Measurements from ENCODE around the gene MYO3B.

Gene MYO3B

DNA sequence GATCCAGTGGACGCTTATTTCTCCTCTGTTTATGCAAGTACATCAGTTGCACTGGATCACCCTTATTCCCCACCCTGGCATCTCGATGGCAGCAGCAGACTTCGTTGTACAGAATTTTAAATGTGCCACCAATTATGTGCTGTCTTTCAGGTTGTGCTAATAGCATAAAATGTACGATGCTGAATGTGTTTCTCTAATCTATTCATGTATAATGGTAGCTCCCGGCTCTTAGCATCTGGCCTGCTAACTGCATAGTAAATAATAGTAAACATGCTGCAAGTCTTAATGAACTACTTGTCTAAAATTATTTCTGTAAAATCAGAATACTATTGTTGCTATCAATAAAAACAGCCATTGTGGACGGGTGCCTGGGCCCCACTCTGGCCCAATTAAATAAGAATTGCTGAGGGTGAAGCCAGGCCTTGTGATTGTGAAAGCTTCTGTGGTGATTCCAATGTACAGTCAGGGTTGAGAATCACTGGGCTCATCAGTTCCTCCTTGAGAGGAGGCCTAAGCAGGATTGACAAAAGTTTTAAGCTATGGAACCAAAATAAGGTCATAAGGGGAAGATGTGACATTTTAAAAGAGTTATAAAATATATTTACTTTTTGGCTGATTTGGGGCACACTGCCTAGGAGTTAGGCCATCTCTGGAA is 14.4 kb upstream of the MYO3B start:
- peaks cover 2% of the 10 kb centered on the region for H3K4me1 ChIP-seq (ENCODE audit: control insufficient read depth, insufficient read depth, low read depth, low read length)
- H3K27ac ChIP-seq (ENCODE audit: low read length, poor library complexity, severe bottlenecking): no peak overlapping the region
- H4K8ac ChIP-seq (ENCODE audit: low read length): no peak overlapping the region
- no peak overlapping the region for H2BK12ac ChIP-seq (ENCODE audit: low read length in 2 of 2)
- H2BK15ac ChIP-seq (ENCODE audit: low read depth, poor library complexity, severe bottlenecking): no peak overlapping the region
- no peaks in the 10 kb centered on the region for H3K79me1 ChIP-seq (replicated peaks; ENCODE audit: low read length, poor library complexity, severe bottlenecking)
- H3K9ac ChIP-seq (ENCODE audit: low read length): no peak overlapping the region
- H2BK5ac ChIP-seq (ENCODE audit: low read depth, low read length, poor library complexity, severe bottlenecking): no peak overlapping the region
- H3K4me2 ChIP-seq (ENCODE audit: low read length, poor library complexity, severe bottlenecking): no peak overlapping the region
- no peaks in the 10 kb centered on the region for H3K9me3 ChIP-seq (ENCODE audit: control insufficient read depth, low read length)
- no peaks in the 10 kb centered on the region for H3K27me3 ChIP-seq (ENCODE audit: control insufficient read depth in 1 of 2, insufficient read depth in 1 of 2, low read length in 2 of 2)
- H3K18ac ChIP-seq (ENCODE audit: low read depth in 1 of 2, low read length in 2 of 2): no peak overlapping the region
- H3K4ac ChIP-seq (ENCODE audit: low read depth in 1 of 2, low read length in 2 of 2): no peak overlapping the region
- DNase-seq: no peak
- H3K23ac ChIP-seq (ENCODE audit: low read length in 2 of 2): no peak overlapping the region
- no peak overlapping the region for H3K14ac ChIP-seq (ENCODE audit: low read length in 2 of 2)
- H2BK120ac ChIP-seq (ENCODE audit: low read depth, low read length): no peak overlapping the region
- no peak overlapping the region for H2AFZ ChIP-seq (ENCODE audit: low read depth, low read length)
- H2AK5ac ChIP-seq (ENCODE audit: low read length, severe bottlenecking): no peak overlapping the region
- WGBS: 88% methylated on average over 4 of the region's 6 CpGs
- no peaks in the 10 kb centered on the region for H3K36me3 ChIP-seq (ENCODE audit: control insufficient read depth in 1 of 2, insufficient read depth in 2 of 2, low read depth in 1 of 2, low read length in 2 of 2)
- no peak overlapping the region for H3K4me3 ChIP-seq (ENCODE audit: insufficient read depth in 1 of 2, low read depth in 1 of 2, low read length in 2 of 2)
- no peak overlapping the region for H4K91ac ChIP-seq (ENCODE audit: low read length)

DNA sequence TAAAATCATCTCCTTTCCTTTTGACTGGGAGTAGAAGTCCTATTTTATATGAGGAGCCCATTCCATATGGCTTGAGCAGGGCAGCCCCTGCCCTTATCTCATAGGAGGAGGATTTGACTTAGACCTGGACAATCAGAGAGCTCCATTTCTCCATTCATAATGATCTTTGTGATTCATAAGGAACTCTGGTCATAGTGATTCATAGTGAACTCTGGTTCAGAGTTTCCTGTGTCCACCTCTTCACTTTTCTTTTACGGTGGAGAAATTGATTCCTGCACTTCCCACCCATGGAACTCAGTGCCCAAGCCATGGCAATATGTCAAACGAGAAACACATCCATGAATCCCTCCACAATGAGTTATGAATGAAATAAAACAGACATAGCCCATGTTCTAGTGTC is 12.8 kb upstream of the MYO3B start:
- Histone ChIP-seq H3K27ac (ENCODE audit: low read length, poor library complexity, severe bottlenecking) (no peak overlapping the region), H3K4me3 (ENCODE audit: insufficient read depth in 1 of 2, low read depth in 1 of 2, low read length in 2 of 2) (no peak overlapping the region), H3K9me3 (ENCODE audit: control insufficient read depth, low read length) (no peaks in the 10 kb centered on the region), H3K36me3 (ENCODE audit: control insufficient read depth in 1 of 2, insufficient read depth in 2 of 2, low read depth in 1 of 2, low read length in 2 of 2) (no peaks in the 10 kb centered on the region), H3K18ac (ENCODE audit: low read depth in 1 of 2, low read length in 2 of 2) (no peak overlapping the region), H2BK12ac (ENCODE audit: low read length in 2 of 2) (no peak overlapping the region), H3K4ac (ENCODE audit: low read depth in 1 of 2, low read length in 2 of 2) (no peak overlapping the region), H2BK5ac (ENCODE audit: low read depth, low read length, poor library complexity, severe bottlenecking) (no peak overlapping the region), H3K4me2 (ENCODE audit: low read length, poor library complexity, severe bottlenecking) (no peak overlapping the region), H2AK5ac (ENCODE audit: low read length, severe bottlenecking) (no peak overlapping the region), H3K23ac (ENCODE audit: low read length in 2 of 2) (no peak overlapping the region), H2BK120ac (ENCODE audit: low read depth, low read length) (no peak overlapping the region), H4K91ac (ENCODE audit: low read length) (no peak overlapping the region), H3K79me1 (replicated peaks; ENCODE audit: low read length, poor library complexity, severe bottlenecking) (no peaks in the 10 kb centered on the region), H3K27me3 (ENCODE audit: control insufficient read depth in 1 of 2, insufficient read depth in 1 of 2, low read length in 2 of 2) (no peaks in the 10 kb centered on the region), H3K14ac (ENCODE audit: low read length in 2 of 2) (no peak overlapping the region), H3K9ac (ENCODE audit: low read length) (no peak overlapping the region), H3K4me1 (ENCODE audit: control insufficient read depth, insufficient read depth, low read depth, low read length) (no peaks in the 10 kb centered on the region), H2AFZ (ENCODE audit: low read depth, low read length) (no peak overlapping the region), H2BK15ac (ENCODE audit: low read depth, poor library complexity, severe bottlenecking) (no peak overlapping the region), H4K8ac (ENCODE audit: low read length) (no peak overlapping the region)
- WGBS: 70% methylated on average over 2 of the region's 2 CpGs
- no peak for DNase-seq

DNA sequence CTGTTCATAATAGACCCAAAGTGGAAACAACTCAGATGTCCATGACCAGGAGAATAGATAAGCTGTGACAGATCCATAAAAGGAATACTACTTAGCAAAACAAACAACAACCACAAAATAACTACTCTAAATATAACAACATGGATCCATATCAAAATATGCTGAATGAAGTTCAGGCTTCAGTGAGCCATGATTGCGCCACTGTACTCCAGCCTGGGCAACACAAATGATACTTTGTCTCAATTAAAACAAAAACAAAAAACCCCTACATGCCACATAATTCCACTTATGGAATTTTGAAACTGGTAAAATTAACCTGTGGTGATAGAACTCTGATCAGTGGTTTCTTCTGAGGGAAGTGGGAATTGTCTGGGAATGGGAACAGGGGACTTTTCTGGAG is 11.2 kb upstream of the MYO3B start:
- Histone ChIP-seq H4K8ac (ENCODE audit: low read length) (no peak overlapping the region), H2AFZ (ENCODE audit: low read depth, low read length) (no peak overlapping the region), H2BK12ac (ENCODE audit: low read length in 2 of 2) (no peak overlapping the region), H3K27me3 (ENCODE audit: control insufficient read depth in 1 of 2, insufficient read depth in 1 of 2, low read length in 2 of 2) (no peaks in the 10 kb centered on the region), H3K79me1 (replicated peaks; ENCODE audit: low read length, poor library complexity, severe bottlenecking) (no peaks in the 10 kb centered on the region), H3K23ac (ENCODE audit: low read length in 2 of 2) (no peak overlapping the region), H3K27ac (ENCODE audit: low read length, poor library complexity, severe bottlenecking) (no peak overlapping the region), H3K4ac (ENCODE audit: low read depth in 1 of 2, low read length in 2 of 2) (no peak overlapping the region), H2BK15ac (ENCODE audit: low read depth, poor library complexity, severe bottlenecking) (no peak overlapping the region), H3K9ac (ENCODE audit: low read length) (no peak overlapping the region), H2BK120ac (ENCODE audit: low read depth, low read length) (no peak overlapping the region), H3K18ac (ENCODE audit: low read depth in 1 of 2, low read length in 2 of 2) (no peak overlapping the region), H3K36me3 (ENCODE audit: control insufficient read depth in 1 of 2, insufficient read depth in 2 of 2, low read depth in 1 of 2, low read length in 2 of 2) (no peaks in the 10 kb centered on the region), H3K9me3 (ENCODE audit: control insufficient read depth, low read length) (no peaks in the 10 kb centered on the region), H3K14ac (ENCODE audit: low read length in 2 of 2) (no peak overlapping the region), H3K4me1 (ENCODE audit: control insufficient read depth, insufficient read depth, low read depth, low read length) (no peaks in the 10 kb centered on the region), H2AK5ac (ENCODE audit: low read length, severe bottlenecking) (no peak overlapping the region), H3K4me2 (ENCODE audit: low read length, poor library complexity, severe bottlenecking) (no peak overlapping the region), H4K91ac (ENCODE audit: low read length) (no peak overlapping the region), H3K4me3 (ENCODE audit: insufficient read depth in 1 of 2, low read depth in 1 of 2, low read length in 2 of 2) (no peak overlapping the region), H2BK5ac (ENCODE audit: low read depth, low read length, poor library complexity, severe bottlenecking) (no peak overlapping the region)
- WGBS: 71% methylated on average over 1 of the region's 1 CpG
- no peak for DNase-seq

DNA sequence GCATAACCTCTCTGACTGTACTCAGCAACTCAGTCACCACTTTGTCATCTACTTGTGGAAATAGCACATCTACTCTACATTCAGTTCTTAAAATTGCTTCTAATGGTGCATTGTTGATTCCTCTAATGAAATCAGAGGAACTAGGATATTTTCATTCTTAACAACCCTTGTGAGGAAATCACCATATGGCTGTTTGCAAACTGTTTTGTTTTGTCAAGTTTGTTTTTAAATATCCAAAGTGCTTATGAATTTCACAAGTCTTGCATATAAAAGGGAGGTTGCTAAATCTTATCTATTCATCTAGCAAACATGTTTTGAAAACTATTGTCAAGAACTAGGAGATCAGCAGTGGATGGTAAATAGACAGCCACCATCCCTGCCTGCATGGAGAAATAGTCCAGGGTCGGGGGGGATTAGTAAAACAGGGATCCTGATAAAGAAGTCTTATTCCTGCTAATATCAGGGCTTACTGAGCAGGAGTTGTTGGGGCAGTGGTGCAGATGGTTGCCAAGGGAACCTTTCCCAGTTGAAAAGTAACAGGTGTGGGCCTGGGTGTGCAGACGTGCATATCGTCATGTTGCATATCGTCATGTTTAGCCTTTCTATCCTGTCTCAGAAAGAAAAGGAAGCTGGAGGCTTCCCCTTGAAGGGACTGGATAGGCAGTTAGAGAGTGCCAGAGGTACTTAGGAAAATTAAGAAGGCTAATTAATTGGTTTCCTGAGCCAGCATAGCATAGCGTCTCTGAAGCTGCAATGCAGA is 7.5 kb upstream of the MYO3B start:
- no peaks in the 10 kb centered on the region for H3K79me1 ChIP-seq (replicated peaks; ENCODE audit: low read length, poor library complexity, severe bottlenecking)
- no peak overlapping the region for H4K8ac ChIP-seq (ENCODE audit: low read length)
- no peak overlapping the region for H2AK5ac ChIP-seq (ENCODE audit: low read length, severe bottlenecking)
- no peak overlapping the region for H3K4me3 ChIP-seq (ENCODE audit: insufficient read depth in 1 of 2, low read depth in 1 of 2, low read length in 2 of 2)
- 88% methylated on average over 5 of the region's 5 CpGs for WGBS
- H2BK15ac ChIP-seq (ENCODE audit: low read depth, poor library complexity, severe bottlenecking): no peak overlapping the region
- H3K9ac ChIP-seq (ENCODE audit: low read length): no peak overlapping the region
- H3K27me3 ChIP-seq (ENCODE audit: control insufficient read depth in 1 of 2, insufficient read depth in 1 of 2, low read length in 2 of 2): no peaks in the 10 kb centered on the region
- H3K14ac ChIP-seq (ENCODE audit: low read length in 2 of 2): no peak overlapping the region
- no peak overlapping the region for H3K4ac ChIP-seq (ENCODE audit: low read depth in 1 of 2, low read length in 2 of 2)
- H2AFZ ChIP-seq (ENCODE audit: low read depth, low read length): no peak overlapping the region
- no peaks in the 10 kb centered on the region for H3K9me3 ChIP-seq (ENCODE audit: control insufficient read depth, low read length)
- no peak overlapping the region for H3K4me2 ChIP-seq (ENCODE audit: low read length, poor library complexity, severe bottlenecking)
- DNase-seq: no peak
- no peaks in the 10 kb centered on the region for H3K4me1 ChIP-seq (ENCODE audit: control insufficient read depth, insufficient read depth, low read depth, low read length)
- H3K36me3 ChIP-seq (ENCODE audit: control insufficient read depth in 1 of 2, insufficient read depth in 2 of 2, low read depth in 1 of 2, low read length in 2 of 2): no peaks in the 10 kb centered on the region
- H3K18ac ChIP-seq (ENCODE audit: low read depth in 1 of 2, low read length in 2 of 2): no peak overlapping the region
- no peak overlapping the region for H2BK120ac ChIP-seq (ENCODE audit: low read depth, low read length)
- H3K23ac ChIP-seq (ENCODE audit: low read length in 2 of 2): no peak overlapping the region
- no peak overlapping the region for H2BK12ac ChIP-seq (ENCODE audit: low read length in 2 of 2)
- no peak overlapping the region for H4K91ac ChIP-seq (ENCODE audit: low read length)
- no peak overlapping the region for H2BK5ac ChIP-seq (ENCODE audit: low read depth, low read length, poor library complexity, severe bottlenecking)
- H3K27ac ChIP-seq (ENCODE audit: low read length, poor library complexity, severe bottlenecking): no peak overlapping the region
